ENCODE results near the gene MUC6.

MUC6 gene

GRCh38 chr11:1003159-1003558 is 33.4 kb downstream of the MUC6 start:
- Histone ChIP-seq H3K27ac (ENCODE audit: extremely low read depth, low read depth, low read length) (no peak overlapping the region), H3K36me3 (ENCODE audit: control insufficient read depth in 2 of 2, insufficient read depth in 1 of 2, low read length in 2 of 2) (peaks cover 3 to 91% of the 10 kb centered on the region in 2 experiments; a peak in 2 of 3 replicates), H3K4me3 (ENCODE audit: low read depth, low read length) (no peak overlapping the region), H3K9me3 (ENCODE audit: control insufficient read depth, insufficient read depth, low read depth, low read length) (no peaks in the 10 kb centered on the region), H3K4me1 (ENCODE audit: control insufficient read depth, insufficient read depth, low read length) (no peaks in the 10 kb centered on the region)
- ChIA-PET POLR2A (interaction anchor here (1.0 kb wide), 1 partner anchor 105 kb away, joined by 3 read pairs; no protein-coding TSS in a partner anchor), CTCF (no interaction called here)
- TF ChIP-seq MEIS1 (CRISPR knock-in tag; IDR thresholded peaks at IDR 0.05; ENCODE audit: borderline replicate concordance) (no peak), ZNF202 (tag by site-specific recombination; IDR thresholded peaks at IDR 0.05; ENCODE audit: borderline replicate concordance) (no peak), ZNF501 (tag by site-specific recombination; IDR thresholded peaks at IDR 0.05) (no peak), ZNF155 (tag by site-specific recombination; IDR thresholded peaks at IDR 0.05) (no peak), ZNF37A (tag by site-specific recombination; IDR thresholded peaks at IDR 0.05) (no peak), ZNF398 (tag by site-specific recombination; IDR thresholded peaks at IDR 0.05) (no peak), ZNF391 (tag by site-specific recombination; IDR thresholded peaks at IDR 0.05; ENCODE audit: borderline replicate concordance, low read depth) (no peak), ZNF555 (tag by site-specific recombination; conservative IDR thresholded peaks at IDR 0.05) (no peak), ZNF549 (tag by site-specific recombination; IDR thresholded peaks at IDR 0.05) (no peak), ZBTB48 (tag by site-specific recombination; IDR thresholded peaks at IDR 0.05) (no peak), ZNF624 (tag by site-specific recombination; IDR thresholded peaks at IDR 0.05) (no peak), ZNF18 (tag by site-specific recombination; IDR thresholded peaks at IDR 0.05) (no peak), ZNF423 (tag by site-specific recombination; IDR thresholded peaks at IDR 0.05) (no peak), ZNF664 (tag by site-specific recombination; IDR thresholded peaks at IDR 0.05) (no peak), REPIN1 (tag by site-specific recombination; IDR thresholded peaks at IDR 0.05; ENCODE audit: low read depth) (no peak), ZNF837 (tag by site-specific recombination; IDR thresholded peaks at IDR 0.05) (no peak)

GRCh38 chr11:1002406-1002984 is 34.0 kb downstream of the MUC6 start:
- CTCF ChIA-PET, result no interaction called here
- no peak overlapping the region for H3K4me3 ChIP-seq (ENCODE audit: low read depth, low read length)
- H3K27ac ChIP-seq (ENCODE audit: extremely low read depth, low read depth, low read length), result no peak overlapping the region
- H3K36me3 ChIP-seq (ENCODE audit: control insufficient read depth in 2 of 2, insufficient read depth in 1 of 2, low read length in 2 of 2), result peaks cover 3 to 84% of the 10 kb centered on the region in 2 experiments; a peak in 2 of 3 replicates
- no peaks in the 10 kb centered on the region for H3K4me1 ChIP-seq (ENCODE audit: control insufficient read depth, insufficient read depth, low read length)
- TF ChIP-seq HOXC10 (CRISPR knock-in tag; IDR thresholded peaks at IDR 0.05), result no peak
- TF ChIP-seq ZNF549 (tag by site-specific recombination; IDR thresholded peaks at IDR 0.05), result no peak
- peak; percentile 82 for TF ChIP-seq KLF1 (tag by site-specific recombination; IDR thresholded peaks at IDR 0.05)
- no peak for TF ChIP-seq ZNF692 (tag by site-specific recombination; IDR thresholded peaks at IDR 0.05)
- no peak for TF ChIP-seq YY2 (tag by site-specific recombination; IDR thresholded peaks at IDR 0.05)
- no peak for TF ChIP-seq HIC1 (tag by site-specific recombination; IDR thresholded peaks at IDR 0.05)
- no peak for TF ChIP-seq ZNF777 (tag by site-specific recombination; IDR thresholded peaks at IDR 0.05; ENCODE audit: borderline replicate concordance)
- no peaks in the 10 kb centered on the region for H3K9me3 ChIP-seq (ENCODE audit: control insufficient read depth, insufficient read depth, low read depth, low read length)
- POLR2A ChIA-PET, result interaction anchor here (1.0 kb wide), 1 partner anchor 104 kb away, joined by 3 read pairs; no protein-coding TSS in a partner anchor
